Brain microvascular endothelial cell (primary cell): ENCODE data around the gene BANF2.

Source experiments
- DNase-seq: peaks from one replicate; pipeline ENCODE4 v3.0.0-alpha.2; 2020
- H3K27ac ChIP-seq: fragments of 250-450 bp; sonication (Bioruptor Pico); 2 replicates; pipeline ENCODE4 v1.5.1; 2020; ENCODE audit warnings: mild to moderate bottlenecking, moderate library complexity
- H3K27me3 ChIP-seq: fragments of 250-450 bp; sonication (Bioruptor Pico); replicated peaks from 2 replicates; pipeline ENCODE4 v1.5.1; 2020; ENCODE audit warnings: mild to moderate bottlenecking
- H3K36me3 ChIP-seq: fragments of 250-450 bp; sonication (Bioruptor Pico); replicated peaks from 2 replicates; pipeline ENCODE4 v1.5.1; 2020; ENCODE audit warnings: mild to moderate bottlenecking
- H3K4me3 ChIP-seq: 2 replicates; pipeline ENCODE4 v1.5.1; 2011; ENCODE audit warnings: low read depth, mild to moderate bottlenecking, control low read depth, low read length, moderate library complexity
- in situ Hi-C: cut with HindIII; loops from 2 replicates; pipeline ENCODE4 v1.10.0; 2017; ENCODE audit warnings: low sequenced_read_pairs, low pct_ligation_motif_present
- TF ChIP-seq, protein P1 (sequence below): IDR thresholded peaks from 2 replicates; pipeline ENCODE4 v1.5.1; 2011; ENCODE audit warnings: low read depth, mild to moderate bottlenecking, moderate library complexity, low read length, control low read depth, inconsistent platforms; ENCODE audit errors: missing control alignments

Gene BANF2

DNA sequence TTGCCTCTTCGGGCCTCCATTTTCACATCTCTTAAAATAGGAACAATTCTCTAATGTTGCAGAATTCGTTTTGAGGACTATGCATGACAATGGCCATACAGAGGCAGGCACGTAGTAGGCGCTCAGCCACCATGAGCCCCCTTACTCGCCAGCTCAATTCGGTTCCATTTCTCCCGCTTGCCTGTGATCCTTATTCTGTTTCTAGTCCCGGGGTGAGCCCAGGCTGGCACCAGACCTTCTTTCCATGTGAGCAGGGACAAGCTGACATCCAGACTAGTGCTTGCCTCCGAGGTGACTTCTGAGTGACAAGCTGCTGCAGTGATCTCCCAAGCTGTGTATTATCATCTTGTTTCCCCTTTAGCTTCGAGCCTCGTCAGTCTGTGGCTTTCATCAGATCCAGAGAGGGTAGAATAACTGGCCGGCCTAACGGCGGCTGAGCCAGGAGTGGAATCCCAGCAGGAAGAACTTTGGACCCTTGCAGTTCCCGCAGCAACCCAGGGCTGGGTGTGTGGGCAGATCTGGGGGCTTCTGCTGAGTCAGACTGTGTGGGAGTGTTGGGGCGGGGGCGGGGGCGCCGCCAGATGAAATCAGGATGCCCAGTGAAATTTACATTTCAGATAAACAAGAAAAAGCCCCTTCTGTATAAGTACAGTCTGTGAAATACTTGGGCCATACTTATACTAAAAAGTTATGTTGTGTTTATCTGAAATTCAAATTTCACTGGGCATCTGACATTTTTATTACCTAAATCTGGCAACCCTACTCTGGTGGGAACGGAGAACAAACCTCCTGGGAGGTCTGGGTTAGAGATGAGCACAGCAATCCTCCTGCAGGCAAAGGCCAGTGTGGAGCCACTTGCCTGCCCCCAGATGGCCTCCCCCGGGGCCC lies 10.9 kb downstream of the BANF2 start:
- Histone ChIP-seq H3K4me3 (no peak overlapping the region), H3K36me3 (no peaks in the 10 kb centered on the region), H3K27ac (no peak overlapping the region), H3K27me3 (no peaks in the 10 kb centered on the region)
- no peak for DNase-seq
- in situ Hi-C loops = no loop called here
- TF ChIP-seq, protein P1, sequence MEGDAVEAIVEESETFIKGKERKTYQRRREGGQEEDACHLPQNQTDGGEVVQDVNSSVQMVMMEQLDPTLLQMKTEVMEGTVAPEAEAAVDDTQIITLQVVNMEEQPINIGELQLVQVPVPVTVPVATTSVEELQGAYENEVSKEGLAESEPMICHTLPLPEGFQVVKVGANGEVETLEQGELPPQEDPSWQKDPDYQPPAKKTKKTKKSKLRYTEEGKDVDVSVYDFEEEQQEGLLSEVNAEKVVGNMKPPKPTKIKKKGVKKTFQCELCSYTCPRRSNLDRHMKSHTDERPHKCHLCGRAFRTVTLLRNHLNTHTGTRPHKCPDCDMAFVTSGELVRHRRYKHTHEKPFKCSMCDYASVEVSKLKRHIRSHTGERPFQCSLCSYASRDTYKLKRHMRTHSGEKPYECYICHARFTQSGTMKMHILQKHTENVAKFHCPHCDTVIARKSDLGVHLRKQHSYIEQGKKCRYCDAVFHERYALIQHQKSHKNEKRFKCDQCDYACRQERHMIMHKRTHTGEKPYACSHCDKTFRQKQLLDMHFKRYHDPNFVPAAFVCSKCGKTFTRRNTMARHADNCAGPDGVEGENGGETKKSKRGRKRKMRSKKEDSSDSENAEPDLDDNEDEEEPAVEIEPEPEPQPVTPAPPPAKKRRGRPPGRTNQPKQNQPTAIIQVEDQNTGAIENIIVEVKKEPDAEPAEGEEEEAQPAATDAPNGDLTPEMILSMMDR = no peak

GRCh38 chr20:17711267-17711627 lies 11.5 kb downstream of the BANF2 start:
- DNase-seq = no peak
- H3K27me3 ChIP-seq = no peaks in the 10 kb centered on the region
- H3K4me3 ChIP-seq = no peak overlapping the region
- H3K36me3 ChIP-seq = no peaks in the 10 kb centered on the region
- no peak overlapping the region for H3K27ac ChIP-seq
- in situ Hi-C loops = no loop called here
- TF ChIP-seq, protein P1 = no peak

DNA sequence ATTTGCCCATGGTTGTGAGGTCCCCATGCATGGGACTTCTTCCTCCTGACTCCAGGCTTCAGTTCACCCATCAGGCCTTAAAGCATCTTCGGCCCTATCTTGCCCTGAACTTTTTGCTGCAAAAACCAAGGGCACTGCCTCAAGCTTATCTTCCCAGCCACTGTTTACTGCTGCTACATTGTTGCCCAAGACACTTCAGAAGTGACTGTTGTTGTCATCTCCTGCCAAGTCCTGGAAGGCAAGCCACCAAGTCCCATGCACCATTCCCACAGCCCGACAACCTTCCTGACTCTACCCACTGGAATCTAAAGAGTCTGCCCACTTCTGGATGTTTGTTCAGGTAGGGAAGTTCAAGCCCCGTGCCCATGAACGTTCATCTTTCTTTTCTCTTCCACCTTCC lies 12.4 kb downstream of the BANF2 start:
- in situ Hi-C loops = no loop called here
- no peak for DNase-seq
- TF ChIP-seq, protein P1 = no peak
- no peaks in the 10 kb centered on the region for H3K27me3 ChIP-seq
- H3K27ac ChIP-seq = no peak overlapping the region
- no peak overlapping the region for H3K4me3 ChIP-seq
- no peaks in the 10 kb centered on the region for H3K36me3 ChIP-seq

- TF ChIP-seq, protein P1 = no peak
- Histone ChIP-seq H3K27me3 (no peaks in the 10 kb centered on the region), H3K4me3 (no peak overlapping the region), H3K27ac (no peak overlapping the region), H3K36me3 (no peaks in the 10 kb centered on the region)
- no peak for DNase-seq
- in situ Hi-C loops = no loop called here
Measured at GRCh38 chr20:17712708-17713107, 12.9 kb downstream of the BANF2 start.

GRCh38 chr20:17714597-17714996 lies 14.8 kb downstream of the BANF2 start:
- in situ Hi-C loops = no loop called here
- no peaks in the 10 kb centered on the region for H3K27me3 ChIP-seq
- no peaks in the 10 kb centered on the region for H3K36me3 ChIP-seq
- H3K27ac ChIP-seq = no peak overlapping the region
- TF ChIP-seq, protein P1 = no peak
- H3K4me3 ChIP-seq = no peak overlapping the region
- DNase-seq = no peak

- Histone ChIP-seq H3K27me3 (no peaks in the 10 kb centered on the region), H3K27ac (no peak overlapping the region), H3K4me3 (no peak overlapping the region), H3K36me3 (no peaks in the 10 kb centered on the region)
- TF ChIP-seq, protein P1 = no peak
- in situ Hi-C loops = no loop called here
- no peak for DNase-seq
Measured at GRCh38 chr20:17715075-17715474, 15.3 kb downstream of the BANF2 start.
